HepG2 (cell line): Measurements from ENCODE around the gene OBSL1. TPM values are rescaled to one million over a fixed set of nuclear protein-coding genes. Genes with fewer than 3 reads are reported as not detected.
A peak's percentile ranks its signal among the peaks of the same experiment; 100 is the strongest.

Source experiments
- ATF1 ChIP-seq: IDR thresholded peaks from 2 replicates; pipeline ENCODE4 v1.6.1; 2016; ENCODE audit warnings: mild to moderate bottlenecking, control low read depth
- ESRRA ChIP-seq: sonication (generic); formaldehyde crosslinking; IDR thresholded peaks from 2 replicates; pipeline ENCODE4 v1.5.1; 2020; ENCODE audit warnings: mild to moderate bottlenecking, low read depth, missing genetic modification reagents
- FOXC1 ChIP-seq: sonication (generic); formaldehyde crosslinking; IDR thresholded peaks from 2 replicates; pipeline ENCODE4 v1.8.0; 2022; ENCODE audit warnings: mild to moderate bottlenecking, missing genetic modification reagents, borderline replicate concordance
- KAT8 ChIP-seq: IDR thresholded peaks from 2 replicates; pipeline ENCODE4 v1.6.1; 2016; ENCODE audit warnings: missing genetic modification reagents, missing compliant biosample characterization
- MED13 ChIP-seq: sonication (generic); formaldehyde crosslinking; IDR thresholded peaks from 2 replicates; pipeline ENCODE4 v1.5.0; 2020; ENCODE audit warnings: missing genetic modification reagents
- NFATC3 ChIP-seq: sonication (generic); formaldehyde crosslinking; IDR thresholded peaks from 2 replicates; pipeline ENCODE4 v1.5.1; 2020; ENCODE audit warnings: mild to moderate bottlenecking, missing genetic modification reagents
- RNF2 ChIP-seq: fragments of 450-650 bp; conservative IDR thresholded peaks from 2 replicates; pipeline ENCODE4 v1.6.1; 2016; ENCODE audit warnings: low read depth
- ZMYM2 ChIP-seq: sonication (generic); formaldehyde crosslinking; IDR thresholded peaks from 2 replicates; pipeline ENCODE4 v1.8.0; 2022; ENCODE audit warnings: mild to moderate bottlenecking, missing genetic modification reagents
- ZNF430 ChIP-seq: sonication (generic); formaldehyde crosslinking; IDR thresholded peaks from 2 replicates; pipeline ENCODE4 v1.9.0; 2021; ENCODE audit warnings: mild to moderate bottlenecking, missing genetic modification reagents
- ZNF7 ChIP-seq: IDR thresholded peaks from 2 replicates; pipeline ENCODE4 v1.6.1; 2016; ENCODE audit warnings: missing biosample characterization, missing genetic modification reagents
- ZNF781 ChIP-seq: sonication (generic); formaldehyde crosslinking; IDR thresholded peaks from 2 replicates; pipeline ENCODE4 v1.5.1; 2020; ENCODE audit warnings: borderline replicate concordance, mild to moderate bottlenecking, missing genetic modification reagents; ENCODE audit errors: not compliant biosample characterization
- polyA plus RNA-seq, 8 experiments: library from polyadenylated mRNA; depleted of rRNA in 3 of 8; stranded (reverse) in 7 of 8; unstranded in 1 of 8; fragments of >200 nt; fragmentation: Illumina TruSeq in 4 of 8; extraction: Trizol in 4 of 8; gene quantifications; 2 replicates each; pipeline versions ENCODE4 v1.2.1 to v1.2.3, GENCODE V29; 2011 to 2016; ENCODE audit warnings: low read depth in 4 of 8, missing spikeins in 1 of 8, mixed read lengths in 1 of 8; ENCODE audit not compliant: insufficient read depth in 1 of 8
- total RNA-seq, 5 experiments: library from RNA; depleted of rRNA; stranded (reverse); fragments of >200 nt; fragmentation: Illumina TruSeq; extraction: Trizol; gene quantifications; 2 replicates each; pipeline ENCODE4 v1.2.3, GENCODE V29; 2016; ENCODE audit warnings: low read depth in 1 of 5
- TF ChIP-seq, protein P1 (sequence below): sonication (generic); formaldehyde crosslinking; IDR thresholded peaks from 2 replicates; pipeline ENCODE4 v1.4.0; 2020; ENCODE audit warnings: missing genetic modification reagents, low read depth, mild to moderate bottlenecking, borderline replicate concordance
- TF ChIP-seq, protein P2 (sequence below): sonication (generic); formaldehyde crosslinking; IDR thresholded peaks from 2 replicates; pipeline ENCODE4 v1.4.0; 2020; ENCODE audit warnings: missing genetic modification reagents
- TF ChIP-seq, protein P3 (sequence below): sonication (generic); formaldehyde crosslinking; IDR thresholded peaks from 2 replicates; pipeline ENCODE4 v1.9.0; 2021; ENCODE audit warnings: mild to moderate bottlenecking, missing genetic modification reagents
- TF ChIP-seq, protein P4 (sequence below): IDR thresholded peaks from 2 replicates; pipeline ENCODE4 v1.6.1; 2016; ENCODE audit warnings: missing compliant biosample characterization, missing genetic modification reagents, borderline replicate concordance

Gene OBSL1
- total and polyA plus RNA-seq, 2 of the 13 experiments (the other 11 are each of a cell fraction or from before 2014, with no cell fraction given), result 86.7 to 218 TPM

DNA sequence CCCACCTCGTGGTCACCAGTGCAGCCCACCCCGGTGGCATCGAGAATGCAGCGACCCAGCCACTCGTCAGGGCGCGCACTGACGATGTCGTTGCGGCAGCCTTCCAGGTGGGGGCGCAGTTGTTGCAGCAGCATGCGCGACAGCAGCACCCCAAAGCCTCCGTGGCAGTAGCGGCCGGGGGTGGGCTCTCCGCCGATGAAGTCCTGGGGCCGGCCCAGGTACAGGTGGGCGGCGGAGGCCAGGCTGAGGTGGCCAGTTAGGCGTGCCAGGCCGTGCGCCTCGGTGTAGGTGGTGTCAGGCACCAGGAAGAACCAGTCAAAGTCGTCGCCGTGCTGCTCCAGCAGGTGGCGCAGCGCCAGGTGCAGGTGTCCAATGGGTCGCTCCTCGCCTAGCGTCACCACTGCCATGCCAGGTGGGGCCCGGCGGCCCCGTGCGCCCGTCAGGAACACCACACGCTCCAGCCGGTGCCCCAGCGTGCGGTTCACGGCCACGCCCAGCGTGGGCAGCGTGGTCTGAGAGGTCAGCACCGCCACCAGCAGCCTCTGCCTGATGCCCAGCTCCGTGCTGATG is 29.6 kb downstream of the OBSL1 start (continued):
- no peak for TF ChIP-seq ZNF7 (CRISPR knock-in tag)
- TF ChIP-seq ATF1 (CRISPR knock-in tag), result no peak
- TF ChIP-seq, protein P1, sequence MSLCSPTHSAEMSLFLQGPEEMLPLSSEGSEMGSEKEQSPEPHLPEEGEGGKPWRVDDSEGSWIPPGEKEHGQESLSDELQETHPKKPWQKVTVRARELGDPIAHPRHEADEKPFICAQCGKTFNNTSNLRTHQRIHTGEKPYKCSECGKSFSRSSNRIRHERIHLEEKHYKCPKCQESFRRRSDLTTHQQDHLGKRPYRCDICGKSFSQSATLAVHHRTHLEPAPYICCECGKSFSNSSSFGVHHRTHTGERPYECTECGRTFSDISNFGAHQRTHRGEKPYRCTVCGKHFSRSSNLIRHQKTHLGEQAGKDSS, result peak; percentile 96; the same call in 1 of the 2 replicates
- TF ChIP-seq FOXC1 (CRISPR knock-in tag), result peak; percentile 89
- TF ChIP-seq ZNF430 (CRISPR knock-in tag), result no peak; the same call in 1 of the 2 replicates
- TF ChIP-seq ESRRA, result peak; percentile 64
- no peak for TF ChIP-seq NFATC3 (CRISPR knock-in tag)
- TF ChIP-seq, protein P2, sequence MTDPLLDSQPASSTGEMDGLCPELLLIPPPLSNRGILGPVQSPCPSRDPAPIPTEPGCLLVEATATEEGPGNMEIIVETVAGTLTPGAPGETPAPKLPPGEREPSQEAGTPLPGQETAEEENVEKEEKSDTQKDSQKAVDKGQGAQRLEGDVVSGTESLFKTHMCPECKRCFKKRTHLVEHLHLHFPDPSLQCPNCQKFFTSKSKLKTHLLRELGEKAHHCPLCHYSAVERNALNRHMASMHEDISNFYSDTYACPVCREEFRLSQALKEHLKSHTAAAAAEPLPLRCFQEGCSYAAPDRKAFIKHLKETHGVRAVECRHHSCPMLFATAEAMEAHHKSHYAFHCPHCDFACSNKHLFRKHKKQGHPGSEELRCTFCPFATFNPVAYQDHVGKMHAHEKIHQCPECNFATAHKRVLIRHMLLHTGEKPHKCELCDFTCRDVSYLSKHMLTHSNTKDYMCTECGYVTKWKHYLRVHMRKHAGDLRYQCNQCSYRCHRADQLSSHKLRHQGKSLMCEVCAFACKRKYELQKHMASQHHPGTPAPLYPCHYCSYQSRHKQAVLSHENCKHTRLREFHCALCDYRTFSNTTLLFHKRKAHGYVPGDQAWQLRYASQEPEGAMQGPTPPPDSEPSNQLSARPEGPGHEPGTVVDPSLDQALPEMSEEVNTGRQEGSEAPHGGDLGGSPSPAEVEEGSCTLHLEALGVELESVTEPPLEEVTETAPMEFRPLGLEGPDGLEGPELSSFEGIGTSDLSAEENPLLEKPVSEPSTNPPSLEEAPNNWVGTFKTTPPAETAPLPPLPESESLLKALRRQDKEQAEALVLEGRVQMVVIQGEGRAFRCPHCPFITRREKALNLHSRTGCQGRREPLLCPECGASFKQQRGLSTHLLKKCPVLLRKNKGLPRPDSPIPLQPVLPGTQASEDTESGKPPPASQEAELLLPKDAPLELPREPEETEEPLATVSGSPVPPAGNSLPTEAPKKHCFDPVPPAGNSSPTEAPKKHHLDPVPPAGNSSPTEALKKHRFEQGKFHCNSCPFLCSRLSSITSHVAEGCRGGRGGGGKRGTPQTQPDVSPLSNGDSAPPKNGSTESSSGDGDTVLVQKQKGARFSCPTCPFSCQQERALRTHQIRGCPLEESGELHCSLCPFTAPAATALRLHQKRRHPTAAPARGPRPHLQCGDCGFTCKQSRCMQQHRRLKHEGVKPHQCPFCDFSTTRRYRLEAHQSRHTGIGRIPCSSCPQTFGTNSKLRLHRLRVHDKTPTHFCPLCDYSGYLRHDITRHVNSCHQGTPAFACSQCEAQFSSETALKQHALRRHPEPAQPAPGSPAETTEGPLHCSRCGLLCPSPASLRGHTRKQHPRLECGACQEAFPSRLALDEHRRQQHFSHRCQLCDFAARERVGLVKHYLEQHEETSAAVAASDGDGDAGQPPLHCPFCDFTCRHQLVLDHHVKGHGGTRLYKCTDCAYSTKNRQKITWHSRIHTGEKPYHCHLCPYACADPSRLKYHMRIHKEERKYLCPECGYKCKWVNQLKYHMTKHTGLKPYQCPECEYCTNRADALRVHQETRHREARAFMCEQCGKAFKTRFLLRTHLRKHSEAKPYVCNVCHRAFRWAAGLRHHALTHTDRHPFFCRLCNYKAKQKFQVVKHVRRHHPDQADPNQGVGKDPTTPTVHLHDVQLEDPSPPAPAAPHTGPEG, result peak; percentile 82; the same call in 1 of the 2 replicates
- no peak for TF ChIP-seq MED13 (CRISPR knock-in tag)
- TF ChIP-seq ZNF781, result no peak
- TF ChIP-seq RNF2, result peak; percentile 64; the same call in 1 of the 2 replicates
- TF ChIP-seq, protein P3, sequence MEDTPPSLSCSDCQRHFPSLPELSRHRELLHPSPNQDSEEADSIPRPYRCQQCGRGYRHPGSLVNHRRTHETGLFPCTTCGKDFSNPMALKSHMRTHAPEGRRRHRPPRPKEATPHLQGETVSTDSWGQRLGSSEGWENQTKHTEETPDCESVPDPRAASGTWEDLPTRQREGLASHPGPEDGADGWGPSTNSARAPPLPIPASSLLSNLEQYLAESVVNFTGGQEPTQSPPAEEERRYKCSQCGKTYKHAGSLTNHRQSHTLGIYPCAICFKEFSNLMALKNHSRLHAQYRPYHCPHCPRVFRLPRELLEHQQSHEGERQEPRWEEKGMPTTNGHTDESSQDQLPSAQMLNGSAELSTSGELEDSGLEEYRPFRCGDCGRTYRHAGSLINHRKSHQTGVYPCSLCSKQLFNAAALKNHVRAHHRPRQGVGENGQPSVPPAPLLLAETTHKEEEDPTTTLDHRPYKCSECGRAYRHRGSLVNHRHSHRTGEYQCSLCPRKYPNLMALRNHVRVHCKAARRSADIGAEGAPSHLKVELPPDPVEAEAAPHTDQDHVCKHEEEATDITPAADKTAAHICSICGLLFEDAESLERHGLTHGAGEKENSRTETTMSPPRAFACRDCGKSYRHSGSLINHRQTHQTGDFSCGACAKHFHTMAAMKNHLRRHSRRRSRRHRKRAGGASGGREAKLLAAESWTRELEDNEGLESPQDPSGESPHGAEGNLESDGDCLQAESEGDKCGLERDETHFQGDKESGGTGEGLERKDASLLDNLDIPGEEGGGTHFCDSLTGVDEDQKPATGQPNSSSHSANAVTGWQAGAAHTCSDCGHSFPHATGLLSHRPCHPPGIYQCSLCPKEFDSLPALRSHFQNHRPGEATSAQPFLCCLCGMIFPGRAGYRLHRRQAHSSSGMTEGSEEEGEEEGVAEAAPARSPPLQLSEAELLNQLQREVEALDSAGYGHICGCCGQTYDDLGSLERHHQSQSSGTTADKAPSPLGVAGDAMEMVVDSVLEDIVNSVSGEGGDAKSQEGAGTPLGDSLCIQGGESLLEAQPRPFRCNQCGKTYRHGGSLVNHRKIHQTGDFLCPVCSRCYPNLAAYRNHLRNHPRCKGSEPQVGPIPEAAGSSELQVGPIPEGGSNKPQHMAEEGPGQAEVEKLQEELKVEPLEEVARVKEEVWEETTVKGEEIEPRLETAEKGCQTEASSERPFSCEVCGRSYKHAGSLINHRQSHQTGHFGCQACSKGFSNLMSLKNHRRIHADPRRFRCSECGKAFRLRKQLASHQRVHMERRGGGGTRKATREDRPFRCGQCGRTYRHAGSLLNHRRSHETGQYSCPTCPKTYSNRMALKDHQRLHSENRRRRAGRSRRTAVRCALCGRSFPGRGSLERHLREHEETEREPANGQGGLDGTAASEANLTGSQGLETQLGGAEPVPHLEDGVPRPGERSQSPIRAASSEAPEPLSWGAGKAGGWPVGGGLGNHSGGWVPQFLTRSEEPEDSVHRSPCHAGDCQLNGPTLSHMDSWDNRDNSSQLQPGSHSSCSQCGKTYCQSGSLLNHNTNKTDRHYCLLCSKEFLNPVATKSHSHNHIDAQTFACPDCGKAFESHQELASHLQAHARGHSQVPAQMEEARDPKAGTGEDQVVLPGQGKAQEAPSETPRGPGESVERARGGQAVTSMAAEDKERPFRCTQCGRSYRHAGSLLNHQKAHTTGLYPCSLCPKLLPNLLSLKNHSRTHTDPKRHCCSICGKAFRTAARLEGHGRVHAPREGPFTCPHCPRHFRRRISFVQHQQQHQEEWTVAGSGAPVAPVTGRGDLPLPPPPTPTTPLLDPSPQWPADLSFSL (CRISPR knock-in tag), result 0 out of 2 replicates have a peak, but pooled peaks have one; percentile 15
- TF ChIP-seq, protein P4, sequence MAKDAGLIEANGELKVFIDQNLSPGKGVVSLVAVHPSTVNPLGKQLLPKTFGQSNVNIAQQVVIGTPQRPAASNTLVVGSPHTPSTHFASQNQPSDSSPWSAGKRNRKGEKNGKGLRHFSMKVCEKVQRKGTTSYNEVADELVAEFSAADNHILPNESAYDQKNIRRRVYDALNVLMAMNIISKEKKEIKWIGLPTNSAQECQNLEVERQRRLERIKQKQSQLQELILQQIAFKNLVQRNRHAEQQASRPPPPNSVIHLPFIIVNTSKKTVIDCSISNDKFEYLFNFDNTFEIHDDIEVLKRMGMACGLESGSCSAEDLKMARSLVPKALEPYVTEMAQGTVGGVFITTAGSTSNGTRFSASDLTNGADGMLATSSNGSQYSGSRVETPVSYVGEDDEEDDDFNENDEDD (CRISPR knock-in tag), result peak; percentile 45; the same call in 1 of the 2 replicates
- no peak for TF ChIP-seq ZMYM2 (CRISPR knock-in tag)
- TF ChIP-seq KAT8 (CRISPR knock-in tag), result peak; percentile 63; the same call in 1 of the 2 replicates
